Measurements from ENCODE around the gene SMIM8.

DNA sequence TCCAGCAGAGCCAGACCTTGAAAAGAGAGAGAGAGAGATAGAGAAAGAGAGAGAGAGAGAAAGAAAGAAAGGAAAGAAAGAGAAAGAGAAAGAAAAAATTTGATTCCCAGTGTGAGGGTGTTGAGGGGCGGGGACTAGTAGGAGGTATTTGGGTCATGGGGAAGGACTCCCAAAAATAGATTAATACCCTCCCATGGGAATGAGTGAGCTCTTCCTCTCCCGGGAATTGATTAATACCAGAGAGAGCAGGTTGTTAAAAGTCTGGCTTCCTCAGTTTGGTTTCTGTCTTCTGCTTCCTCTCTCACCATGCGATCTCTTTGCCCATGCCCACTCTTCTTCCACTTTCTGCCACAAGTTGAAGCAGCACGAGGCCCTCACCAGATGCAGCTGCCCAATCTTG lies 56.6 kb downstream of the SMIM8 start:
- TF ChIP-seq, protein P1, sequence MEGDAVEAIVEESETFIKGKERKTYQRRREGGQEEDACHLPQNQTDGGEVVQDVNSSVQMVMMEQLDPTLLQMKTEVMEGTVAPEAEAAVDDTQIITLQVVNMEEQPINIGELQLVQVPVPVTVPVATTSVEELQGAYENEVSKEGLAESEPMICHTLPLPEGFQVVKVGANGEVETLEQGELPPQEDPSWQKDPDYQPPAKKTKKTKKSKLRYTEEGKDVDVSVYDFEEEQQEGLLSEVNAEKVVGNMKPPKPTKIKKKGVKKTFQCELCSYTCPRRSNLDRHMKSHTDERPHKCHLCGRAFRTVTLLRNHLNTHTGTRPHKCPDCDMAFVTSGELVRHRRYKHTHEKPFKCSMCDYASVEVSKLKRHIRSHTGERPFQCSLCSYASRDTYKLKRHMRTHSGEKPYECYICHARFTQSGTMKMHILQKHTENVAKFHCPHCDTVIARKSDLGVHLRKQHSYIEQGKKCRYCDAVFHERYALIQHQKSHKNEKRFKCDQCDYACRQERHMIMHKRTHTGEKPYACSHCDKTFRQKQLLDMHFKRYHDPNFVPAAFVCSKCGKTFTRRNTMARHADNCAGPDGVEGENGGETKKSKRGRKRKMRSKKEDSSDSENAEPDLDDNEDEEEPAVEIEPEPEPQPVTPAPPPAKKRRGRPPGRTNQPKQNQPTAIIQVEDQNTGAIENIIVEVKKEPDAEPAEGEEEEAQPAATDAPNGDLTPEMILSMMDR (conservative IDR thresholded peaks at IDR 0.05; ENCODE audit: low read depth, low read length), result no peak
- TF ChIP-seq EZH2phosphoT487 (IDR thresholded peaks at IDR 0.05; ENCODE audit: borderline replicate concordance, low read length) (no peak), EZH2 (IDR thresholded peaks at IDR 0.05; ENCODE audit: low read length, unreplicated experiment) (no peak)
